ENCODE results near the gene MCTS1. TPM values are rescaled to one million over a fixed set of nuclear protein-coding genes. Genes with fewer than 3 reads are reported as not detected.

MCTS1 gene
- total and polyA plus RNA-seq, 9 donors: 33.4 to 43.6 (median 38.1) TPM

Other genes with a start within 250 kb of the MCTS1 start
- gene ATP1B4, start 242.0 kb upstream of the MCTS1 start, total RNA-seq: 298 TPM
- gene ATP1B4, start 242.0 kb upstream of the MCTS1 start, polyA plus RNA-seq (ENCODE audit: insufficient read depth in 1 of 8, insufficient read length in 8 of 8, low replicate concordance in 1 of 8): 100 to 1,000 TPM; 157 to 359 (median 241) TPM
- 101 TPM for gene LAMP2, start 134.8 kb upstream of the MCTS1 start, total RNA-seq
- 100 to 1,000 TPM in 7 of 8 donors, 10 to 100 TPM in 1; 99.5 to 140 (median 121) TPM for gene LAMP2, start 134.8 kb upstream of the MCTS1 start, polyA plus RNA-seq (ENCODE audit: insufficient read depth in 1 of 8, insufficient read length in 8 of 8, low replicate concordance in 1 of 8)
- gene CUL4B, start 43.1 kb upstream of the MCTS1 start, total RNA-seq: 19.0 TPM
- gene CUL4B, start 43.1 kb upstream of the MCTS1 start, polyA plus RNA-seq (ENCODE audit: insufficient read depth in 1 of 8, insufficient read length in 8 of 8, low replicate concordance in 1 of 8): 10 to 100 TPM; 23.6 to 39.7 (median 28.4) TPM
- 15.6 TPM for gene C1GALT1C1, start 26.0 kb downstream of the MCTS1 start, total RNA-seq
- 10 to 100 TPM; 13.4 to 19.5 (median 15.5) TPM for gene C1GALT1C1, start 26.0 kb downstream of the MCTS1 start, polyA plus RNA-seq (ENCODE audit: insufficient read depth in 1 of 8, insufficient read length in 8 of 8, low replicate concordance in 1 of 8)